Psoas muscle (tissue), 8 donors: ENCODE results near the gene JAKMIP1. TPM values are rescaled to one million over a fixed set of nuclear protein-coding genes. Genes with fewer than 3 reads are reported as not detected.

Experiments used
- ATAC-seq, 4 donors: fragments of 200-7000 bp; cut with Tn5 transposase; one replicate each; pipeline ENCODE4 v1.9.1; 2020; ENCODE audit warnings: moderate library complexity in 3 of 4, mild to moderate bottlenecking in 2 of 4
- DNase-seq, 2 donors: peaks; one replicate each; pipeline ENCODE4 v3.0.0-alpha.2; 2020
- H3K27ac ChIP-seq: fragments of 200-600 bp; one replicate; pipeline ENCODE4 v1.8.0; 2022
- H3K27me3 ChIP-seq, 3 donors: fragments of 200-600 bp in 1 of 3; one replicate each; pipeline versions ENCODE4 v1.6.1 to v1.8.0; 2013 to 2022; ENCODE audit warnings: low read length in 2 of 3, mild to moderate bottlenecking in 2 of 3, moderate library complexity in 1 of 3; ENCODE audit not compliant: insufficient read depth in 3 of 3
- H3K36me3 ChIP-seq, 2 donors: fragments of 200-600 bp in 1 of 2; one replicate each; pipeline versions ENCODE4 v1.6.1 to v1.8.0; 2013 to 2022; ENCODE audit warnings: low read depth in 1 of 2, mild to moderate bottlenecking in 1 of 2, moderate library complexity in 1 of 2; ENCODE audit not compliant: insufficient read depth in 1 of 2
- H3K4me1 ChIP-seq: fragments of 200-600 bp; one replicate; pipeline ENCODE4 v1.8.0; 2022
- H3K4me3 ChIP-seq: fragments of 200-600 bp; one replicate; pipeline ENCODE4 v1.8.0; 2022; ENCODE audit warnings: mild to moderate bottlenecking
- H3K9me3 ChIP-seq: fragments of 200-600 bp; one replicate; pipeline ENCODE4 v1.8.0; 2022
- WGBS, 3 donors: extraction: QIAGEN DNeasy Blood & Tissue Kit; methylation state at CpG; one replicate each; pipeline versions ENCODE4 v1.1.6 to v1.1.7; 2013; 5-methylcytosine and 5-hydroxymethylcytosine counted together
- intact Hi-C, 2 donors: fragments of 100-400 bp; cut with DNase I; formaldehyde crosslinking; loops; one replicate each; pipeline versions ENCODE4 v1.11.0 to v1.14.2; 2022
- polyA plus RNA-seq, 3 donors: library from polyadenylated mRNA; stranded (reverse); fragments of 200-250 nt; gene quantifications; one replicate each; pipeline ENCODE4 v1.2.3, GENCODE V29; 2013
- total RNA-seq, 4 donors: library from RNA; stranded (reverse); fragmentation: NEBNext Ultra II Directional in 2 of 4; extraction: Animal tissue kit (Norgen Biotek cat#: 25700) in 2 of 4; gene quantifications; one replicate each; pipeline versions ENCODE4 v1.2.1 to v1.2.4, GENCODE V29; 2021 to 2023
- TF ChIP-seq, protein P1 (sequence below): fragments of 200-600 bp; IDR thresholded peaks from one replicate; pipeline ENCODE4 v1.8.0; 2022; ENCODE audit warnings: antibody characterized with exemption
- donor health status: healthy with polysubstance abuse.
- donor health status: DM: no; HTN: no; CAD: no; lungs with moderate emphysema.
- donor health status: Bipolar disorder and iron deficiency.
- donor health status: healthy.
- donor health status: DM: yes; HTN: yes; CAD: no.
- donor health status: DM: no; HTN: no; CAD: no.
- donor health status: DM: no; HTN: no; CAD: no.
- donor health status: DM: yes; HTN: yes; CAD: no.

Gene JAKMIP1
- total and polyA plus RNA-seq, 7 donors: 0.04 TPM; not detected in 6

DNA sequence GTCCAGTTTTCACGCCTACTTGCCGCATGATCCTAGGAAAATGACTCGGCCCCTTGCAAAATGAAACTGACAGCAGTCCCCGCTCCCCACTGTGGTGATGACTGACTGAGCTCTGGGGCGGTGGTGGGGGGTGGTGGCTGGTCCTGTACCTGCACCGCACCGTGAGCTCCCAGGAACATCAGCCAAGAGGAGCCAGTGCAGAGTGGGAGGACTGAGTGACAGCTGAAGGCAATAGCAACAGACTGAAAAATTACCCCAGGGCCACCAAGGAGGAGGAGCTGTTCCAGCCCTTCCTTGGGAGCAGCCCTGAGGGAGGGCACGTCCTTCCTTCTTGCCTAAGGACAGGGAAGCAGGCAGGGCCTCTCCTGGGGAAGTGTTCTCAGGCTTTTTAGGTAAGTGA, 179.7 kb downstream of the JAKMIP1 start:
- Histone ChIP-seq H3K27ac (no peak overlapping the region), H3K36me3 (no peaks in the 10 kb centered on the region), H3K27me3 (peaks cover 0 to 12% (median 4%) of the 10 kb centered on the region in 3 donors), H3K9me3 (no peaks in the 10 kb centered on the region), H3K4me1 (no peaks in the 10 kb centered on the region), H3K4me3 (no peak overlapping the region)
- 58 to 65% (median 63%) methylated on average over 8 of the region's 8 CpGs for WGBS, 3 donors
- TF ChIP-seq, protein P1, sequence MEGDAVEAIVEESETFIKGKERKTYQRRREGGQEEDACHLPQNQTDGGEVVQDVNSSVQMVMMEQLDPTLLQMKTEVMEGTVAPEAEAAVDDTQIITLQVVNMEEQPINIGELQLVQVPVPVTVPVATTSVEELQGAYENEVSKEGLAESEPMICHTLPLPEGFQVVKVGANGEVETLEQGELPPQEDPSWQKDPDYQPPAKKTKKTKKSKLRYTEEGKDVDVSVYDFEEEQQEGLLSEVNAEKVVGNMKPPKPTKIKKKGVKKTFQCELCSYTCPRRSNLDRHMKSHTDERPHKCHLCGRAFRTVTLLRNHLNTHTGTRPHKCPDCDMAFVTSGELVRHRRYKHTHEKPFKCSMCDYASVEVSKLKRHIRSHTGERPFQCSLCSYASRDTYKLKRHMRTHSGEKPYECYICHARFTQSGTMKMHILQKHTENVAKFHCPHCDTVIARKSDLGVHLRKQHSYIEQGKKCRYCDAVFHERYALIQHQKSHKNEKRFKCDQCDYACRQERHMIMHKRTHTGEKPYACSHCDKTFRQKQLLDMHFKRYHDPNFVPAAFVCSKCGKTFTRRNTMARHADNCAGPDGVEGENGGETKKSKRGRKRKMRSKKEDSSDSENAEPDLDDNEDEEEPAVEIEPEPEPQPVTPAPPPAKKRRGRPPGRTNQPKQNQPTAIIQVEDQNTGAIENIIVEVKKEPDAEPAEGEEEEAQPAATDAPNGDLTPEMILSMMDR: no peak
- intact Hi-C loops: no loop called here
- no peak for ATAC-seq
- no peak for DNase-seq

DNA sequence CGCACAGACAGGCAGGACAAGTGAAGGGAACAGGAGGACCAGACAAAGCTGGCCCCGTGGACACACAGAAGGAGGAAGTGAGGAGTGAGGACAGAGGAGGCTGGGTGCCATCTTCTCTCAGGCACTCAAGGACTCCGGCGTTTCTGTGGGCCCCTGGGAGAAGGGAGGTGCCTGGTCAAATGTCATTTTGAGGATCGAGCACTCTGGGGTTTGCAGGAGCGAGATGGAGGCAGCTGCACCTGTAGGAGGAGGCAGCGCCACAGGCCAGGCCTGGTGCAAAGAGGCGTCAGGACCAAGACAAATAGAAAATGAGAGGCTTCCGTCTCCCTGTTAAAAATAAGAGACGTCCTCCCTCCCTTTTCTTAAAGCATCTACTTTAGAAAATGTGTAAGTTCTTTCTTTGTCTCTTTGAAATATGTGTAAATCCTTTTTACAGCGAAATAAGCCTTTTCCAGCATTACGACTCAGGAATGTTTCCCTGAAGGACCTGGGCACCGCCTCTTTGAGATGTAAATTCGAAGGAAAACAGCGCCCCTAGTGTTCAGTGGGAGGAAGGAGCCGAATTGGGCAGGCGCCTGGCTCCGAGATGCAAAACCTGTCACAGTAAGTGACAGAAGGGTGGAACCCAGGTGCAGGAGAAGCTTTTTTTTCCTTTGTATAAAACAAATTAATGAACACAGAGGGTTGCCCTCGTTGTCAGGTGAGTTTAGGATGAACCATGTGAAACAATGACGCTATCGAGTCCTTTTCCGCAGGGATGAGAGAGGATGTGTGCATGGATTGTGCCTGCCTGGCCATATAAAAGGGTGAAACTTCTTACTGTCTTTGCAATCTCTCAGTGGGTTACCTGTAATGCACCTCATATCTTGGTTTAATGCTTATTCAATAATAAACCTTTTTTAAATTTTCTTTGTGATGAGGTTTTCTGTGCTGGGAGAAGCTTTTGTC, 180.8 kb downstream of the JAKMIP1 start:
- ATAC-seq: no peak
- no peaks in the 10 kb centered on the region for H3K9me3 ChIP-seq
- H3K27me3 ChIP-seq: peaks cover 0 to 12% (median 4%) of the 10 kb centered on the region in 3 donors
- DNase-seq: no peak
- H3K36me3 ChIP-seq: no peaks in the 10 kb centered on the region
- TF ChIP-seq, protein P1: peak; percentile 63
- WGBS, 3 donors: 38% methylated on average over 22 of the region's 22 CpGs
- intact Hi-C loops: no loop called here
- no peaks in the 10 kb centered on the region for H3K4me1 ChIP-seq
- H3K27ac ChIP-seq: no peak overlapping the region
- H3K4me3 ChIP-seq: no peak overlapping the region

DNA sequence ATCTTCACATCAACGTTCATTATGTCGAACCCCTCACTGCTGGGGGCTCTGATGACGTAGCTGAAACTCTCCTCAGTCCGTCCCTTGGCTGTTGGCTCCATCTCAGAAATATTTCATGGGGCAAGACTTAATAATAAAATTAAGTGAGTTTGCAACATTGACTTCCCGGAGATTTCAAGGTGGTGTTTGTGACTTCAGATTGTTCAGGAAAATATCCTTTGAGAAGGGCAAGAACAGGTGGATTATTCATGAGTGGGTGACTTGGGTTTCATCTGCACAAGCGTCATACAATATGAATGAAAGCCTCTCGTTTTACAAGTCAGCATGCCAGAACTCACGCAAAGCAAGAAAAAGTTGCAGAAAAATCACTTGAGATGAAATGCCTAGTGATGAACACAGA, 182.0 kb downstream of the JAKMIP1 start, which contains the start of gene C4orf50:
C4orf50 (minus strand) TSS at position 101 of the 400 bp plus-strand sequence.
- Histone ChIP-seq H3K9me3 (no peaks in the 10 kb centered on the region), H3K27ac (no peak within 1 kb of the TSS), H3K4me1 (no peaks in the 10 kb centered on the region), H3K27me3 (peaks cover 0 to 12% (median 2%) of the 10 kb centered on the region in 3 donors), H3K4me3 (no peak within 1 kb of the TSS), H3K36me3 (no peaks in the 10 kb centered on the region)
- WGBS, 3 donors: 40 to 59% (median 53%) methylated on average over 8 of the region's 8 CpGs
- TF ChIP-seq, protein P1: no peak
- intact Hi-C loops: no loop called here
- DNase-seq (no peak), ATAC-seq (no peak)

DNA sequence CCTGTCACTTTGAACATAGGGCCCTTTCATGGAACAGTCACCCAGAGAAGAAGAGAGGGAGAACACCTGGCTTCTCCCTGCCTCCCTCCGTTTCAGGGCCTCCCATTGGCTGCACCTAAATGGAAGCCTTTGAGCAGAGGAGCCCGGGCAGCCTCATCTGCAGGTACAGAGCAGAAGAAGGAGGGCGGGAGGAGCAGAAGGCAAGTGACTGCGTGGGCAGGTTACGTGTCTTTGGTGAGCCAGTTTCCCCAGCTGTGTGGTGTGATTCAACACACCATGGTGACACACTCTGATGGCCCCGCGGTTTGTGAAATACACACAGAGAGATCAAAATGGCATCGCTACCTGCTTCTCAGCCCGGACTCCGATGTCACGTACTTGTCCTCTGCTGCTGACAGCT, 182.5 kb downstream of the JAKMIP1 start:
- no peak for DNase-seq
- TF ChIP-seq, protein P1: no peak
- Histone ChIP-seq H3K9me3 (no peaks in the 10 kb centered on the region), H3K27ac (no peak overlapping the region), H3K4me3 (no peak overlapping the region), H3K27me3 (peaks cover 0 to 12% (median 2%) of the 10 kb centered on the region in 3 donors), H3K4me1 (no peaks in the 10 kb centered on the region), H3K36me3 (no peaks in the 10 kb centered on the region)
- ATAC-seq: no peak
- intact Hi-C loops: no loop called here
- 79 to 84% (median 81%) methylated on average over 11 of the region's 11 CpGs for WGBS, 3 donors
